C1 segment of cervical spinal cord (tissue), 14 donors: ENCODE measurements around the gene SUGCT.

ENCODE experiments used
- DNase-seq, 14 donors: peaks; one replicate each; lab custom pipeline; 2025; lab: John Stamatoyannopoulos, UW

The SUGCT gene

DNA sequence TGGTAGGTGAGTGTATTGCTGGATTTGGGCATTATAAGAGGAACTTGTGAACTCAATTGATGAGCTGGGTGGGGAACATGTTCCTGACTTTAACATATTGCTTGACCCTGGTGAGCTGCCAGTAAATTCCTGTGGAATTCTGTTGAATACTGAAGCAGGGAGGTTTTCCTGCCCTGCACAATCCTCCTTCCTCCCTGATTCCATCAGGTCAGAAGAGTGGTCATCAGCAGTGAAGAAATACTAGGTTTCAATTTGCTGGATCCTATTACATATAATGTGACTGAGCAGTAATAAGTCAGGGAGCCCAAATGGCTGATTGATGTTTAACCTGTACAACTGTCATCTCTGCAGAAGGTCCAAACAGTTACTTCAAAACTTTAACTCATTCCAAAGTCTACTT, 581.2 kb downstream of the SUGCT start:
- no peak for DNase-seq

GRCh38 chr7:40717242-40717641, 582.4 kb downstream of the SUGCT start:
- no peak for DNase-seq

DNA sequence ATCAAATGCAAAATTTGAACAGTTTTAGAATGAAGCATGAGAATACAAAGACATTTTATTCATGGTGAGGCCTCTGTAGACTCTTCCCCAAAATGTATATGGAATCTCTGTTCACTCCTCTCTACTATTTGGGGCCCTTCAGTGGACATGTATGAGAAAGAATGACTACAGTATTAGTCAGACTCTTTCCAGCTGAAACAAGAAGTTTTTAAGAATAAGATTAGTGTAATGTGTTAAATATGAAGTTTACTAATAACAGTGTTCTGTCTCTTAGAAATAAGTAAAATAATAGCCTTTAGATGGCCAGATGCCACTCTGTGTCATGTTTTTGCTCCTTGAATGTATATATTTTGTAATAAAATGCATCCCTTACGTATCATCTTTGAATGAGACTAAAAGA, 585.6 kb downstream of the SUGCT start:
- no peak for DNase-seq

DNA sequence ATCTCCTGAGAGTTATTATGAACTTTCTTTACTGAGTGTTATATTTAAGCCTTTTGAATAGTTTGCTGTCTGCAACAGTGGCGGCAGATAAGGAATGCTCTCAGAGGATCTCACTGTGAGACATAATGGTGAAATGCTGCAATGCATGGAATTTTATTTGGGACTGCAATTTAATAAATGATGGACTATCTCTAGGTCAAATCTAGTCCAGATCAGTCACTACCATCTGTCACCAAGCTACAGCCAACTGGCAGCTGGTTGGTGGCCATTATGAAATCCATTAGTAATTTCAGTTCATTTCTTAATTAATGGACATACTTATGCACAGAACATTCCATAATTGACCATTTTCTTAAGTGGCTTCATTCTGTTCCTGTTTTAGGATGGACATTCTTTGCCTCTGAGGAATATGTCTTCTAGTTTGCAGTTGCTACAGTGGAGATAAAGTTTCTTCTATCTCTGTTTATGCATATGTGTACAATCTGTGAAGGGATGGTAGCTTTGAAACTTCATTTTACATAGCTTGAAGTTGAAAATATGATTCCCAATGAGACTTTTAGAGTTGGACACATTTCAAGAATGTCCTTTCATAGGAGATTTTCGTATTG, 586.6 kb downstream of the SUGCT start:
- DNase-seq: peak in 1 of 14 donors; percentile 23

DNA sequence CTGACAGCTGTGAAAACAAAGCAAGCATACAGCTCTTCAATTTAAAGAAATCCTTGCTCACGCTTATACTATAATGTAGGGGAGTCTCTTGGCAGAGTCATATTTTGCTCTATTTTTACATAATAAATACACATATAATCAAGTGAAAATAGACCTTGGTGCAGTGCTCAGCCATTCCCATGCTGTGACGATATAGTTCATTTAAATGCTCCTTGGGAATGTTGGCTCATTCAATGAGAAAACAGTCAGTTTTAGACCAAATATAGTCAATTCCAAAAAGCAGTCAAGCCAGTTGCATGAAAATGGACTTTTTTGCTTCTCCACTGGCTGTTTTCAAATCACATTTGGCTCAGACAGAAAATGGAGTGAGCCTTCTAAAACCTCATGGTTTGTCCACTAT, 587.4 kb downstream of the SUGCT start:
- DNase-seq: no peak

DNA sequence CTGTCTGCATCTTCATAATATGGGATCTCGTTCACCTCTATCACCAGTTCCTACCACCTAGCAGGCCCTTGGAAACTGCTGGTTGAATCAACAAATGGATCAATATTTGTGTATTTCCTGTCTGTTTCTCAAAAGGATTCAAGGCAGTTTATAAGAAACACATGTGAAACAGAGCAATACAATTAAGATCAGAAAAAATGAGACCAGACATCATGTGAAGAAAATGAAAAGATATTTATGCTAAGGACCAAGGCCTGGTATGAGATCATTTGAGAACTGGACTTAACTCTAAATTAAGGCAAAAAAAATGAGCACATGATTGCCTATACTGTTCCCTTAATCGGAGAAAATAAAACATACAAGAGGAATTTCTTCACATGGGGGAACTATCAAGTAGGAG, 589.0 kb downstream of the SUGCT start:
- no peak for DNase-seq

- no peak for DNase-seq
Observed at GRCh38 chr7:40726559-40726958, 591.8 kb downstream of the SUGCT start.

- no peak for DNase-seq
Observed at GRCh38 chr7:40733114-40733513, 598.3 kb downstream of the SUGCT start.

DNA sequence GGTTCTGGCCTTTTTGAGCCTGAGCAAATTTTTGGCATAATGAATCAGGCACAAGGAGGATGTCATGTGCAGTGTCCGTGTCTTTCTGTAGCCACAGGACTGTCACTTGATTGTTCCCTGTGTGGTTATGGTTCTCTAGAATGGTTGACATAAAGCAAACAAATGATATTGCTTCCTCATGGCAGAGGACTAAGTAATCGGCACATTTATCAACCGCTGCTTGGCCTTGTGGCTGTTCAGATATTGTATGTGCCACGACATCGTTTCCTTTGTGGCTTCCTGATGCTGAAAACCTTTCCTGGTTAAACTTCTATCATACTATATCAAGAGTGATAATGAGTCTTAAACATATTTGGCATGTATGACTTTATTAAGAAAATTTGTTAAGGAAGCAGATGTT, 598.8 kb downstream of the SUGCT start:
- no peak for DNase-seq

- DNase-seq: no peak
Observed at GRCh38 chr7:40739257-40739656, 604.5 kb downstream of the SUGCT start.

DNA sequence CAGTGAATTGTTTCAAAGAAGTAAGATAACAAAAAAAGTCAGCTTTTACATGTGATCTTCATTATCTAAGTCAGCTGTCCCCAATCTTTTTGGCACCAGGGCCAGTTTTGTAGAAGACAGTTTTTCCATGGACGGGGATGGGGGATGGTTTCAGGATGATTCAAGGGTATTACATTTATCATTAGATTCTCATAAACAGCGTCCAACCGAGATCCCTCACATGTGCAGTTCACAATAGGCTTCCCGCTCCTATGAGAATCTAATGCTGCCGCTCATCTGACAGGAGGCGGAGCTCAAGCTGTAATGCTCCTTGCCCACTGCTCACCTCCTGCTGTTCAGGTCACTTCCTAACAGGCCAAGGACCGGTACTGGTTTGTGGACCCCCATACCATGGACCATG, 607.5 kb downstream of the SUGCT start:
- DNase-seq: no peak

GRCh38 chr7:40746841-40747556, 612.2 kb downstream of the SUGCT start:
- no peak for DNase-seq

- no peak for DNase-seq
Observed at GRCh38 chr7:40747856-40748255, 613.1 kb downstream of the SUGCT start.

DNA sequence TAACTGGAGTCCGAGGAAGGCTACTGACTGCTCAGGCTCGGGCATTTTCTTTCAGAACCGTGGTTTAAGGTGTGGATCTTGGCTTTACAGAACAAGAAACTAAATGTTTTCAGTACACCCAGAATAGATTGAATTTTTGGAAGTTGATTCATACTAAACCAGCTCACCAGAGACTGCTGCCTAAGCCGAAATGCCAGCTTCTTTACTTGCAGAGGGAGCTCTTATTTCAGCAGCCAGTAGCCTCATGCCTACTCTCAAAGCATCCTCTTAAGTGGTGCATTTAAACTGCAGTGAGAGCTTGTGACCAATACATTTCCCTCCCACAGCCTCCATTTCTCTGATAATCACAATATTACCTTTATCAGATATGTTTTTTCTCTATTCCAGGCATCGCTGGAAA, 615.1 kb downstream of the SUGCT start:
- no peak for DNase-seq

DNA sequence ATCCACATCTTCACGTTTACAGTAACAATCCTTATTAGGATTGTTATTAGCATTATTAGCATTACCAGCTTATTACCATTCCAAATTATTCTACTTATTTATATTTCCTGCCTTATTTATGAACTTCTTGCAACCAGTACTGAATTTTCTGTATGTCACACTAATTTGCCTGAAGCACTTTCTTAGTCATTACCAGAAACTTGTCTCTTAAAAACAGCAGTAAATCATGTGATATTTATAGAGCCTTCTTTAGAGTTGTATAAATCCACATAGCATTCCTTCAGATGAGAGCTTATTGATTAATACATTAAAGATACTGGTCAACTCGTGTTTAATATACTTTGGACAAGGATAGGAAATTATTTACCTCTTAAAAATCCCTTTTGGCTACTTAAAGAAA, 618.6 kb downstream of the SUGCT start:
- no peak for DNase-seq

- DNase-seq: no peak
Observed at GRCh38 chr7:40755438-40755837, 620.6 kb downstream of the SUGCT start.

GRCh38 chr7:40757109-40757508, 622.3 kb downstream of the SUGCT start:
- DNase-seq: no peak

- no peak for DNase-seq
Observed at GRCh38 chr7:40758590-40758989, 623.8 kb downstream of the SUGCT start.

GRCh38 chr7:40760293-40760964, 625.6 kb downstream of the SUGCT start:
- DNase-seq: no peak

- peak in 2 of 14 donors; percentile 12 to 20 for DNase-seq
Observed at GRCh38 chr7:40760987-40761386, 626.2 kb downstream of the SUGCT start.

GRCh38 chr7:40761762-40762560, 627.2 kb downstream of the SUGCT start:
- no peak for DNase-seq
